ENCODE measurements around the gene PLP2. TPM values are rescaled to one million over a fixed set of nuclear protein-coding genes. Genes with fewer than 3 reads are reported as not detected.
"Not testable (repeated sequence)": the region's sequence is repeated elsewhere in the genome, so short reads cannot be mapped to it uniquely, and the experiment has no call there.

Gene PLP2, protein sequence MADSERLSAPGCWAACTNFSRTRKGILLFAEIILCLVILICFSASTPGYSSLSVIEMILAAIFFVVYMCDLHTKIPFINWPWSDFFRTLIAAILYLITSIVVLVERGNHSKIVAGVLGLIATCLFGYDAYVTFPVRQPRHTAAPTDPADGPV
- 292 and 308 TPM in 2 replicates for total RNA-seq (2022)
- Bru-seq, nascent RNA: percentile 89 among the genes with signal in this experiment
- BruChase-seq, experiment 1, labeled RNA remaining after a 6-hour chase: percentile 97 among the genes with signal in this experiment
- percentile 93 among the genes with signal in this experiment for BruChase-seq, experiment 2, labeled RNA remaining after a 2-hour chase
- long read RNA-seq, transcript PLP2-202 (5 exons, 1,079 nt): major isoform, 275 of 301 reads
- long read RNA-seq, partial matches to known transcripts: 18 of 301 reads
- long read RNA-seq, other reads (novel, unspliced or antisense): 8 of 301 reads

- H3K27ac Mint-ChIP-seq (ENCODE audit: low read depth, unreplicated experiment): peak within 1 kb of the TSS; percentile 54
- H3K36me3 Mint-ChIP-seq (ENCODE audit: insufficient read depth, unreplicated experiment): peaks cover 41% of the 10 kb centered on the region
- DNase-seq (ENCODE audit: unreplicated experiment): peak; percentile 73
- no peaks in the 10 kb centered on the region for H3K9me3 Mint-ChIP-seq (ENCODE audit: unreplicated experiment)
- ChIA-PET POLR2A (interaction anchor here (0.6 to 3.0 kb wide), 6 partner anchors 13 to 170 kb away, joined by 3 to 23 read pairs (median 3); partner anchors contain the start of gene GRIPAP1), CTCF (interaction anchor here (0.5 to 1.0 kb wide), 2 partner anchors 12 to 21 kb away, joined by 3 read pairs; no protein-coding TSS in a partner anchor)
- peak within 1 kb of the TSS; percentile 88 for H3K4me3 Mint-ChIP-seq (ENCODE audit: unreplicated experiment)
- BruUV-seq (replicated peaks): no TSS peak
- no peaks in the 10 kb centered on the region for H3K27me3 Mint-ChIP-seq (ENCODE audit: insufficient read depth, unreplicated experiment)
- TF ChIP-seq, protein P1, sequence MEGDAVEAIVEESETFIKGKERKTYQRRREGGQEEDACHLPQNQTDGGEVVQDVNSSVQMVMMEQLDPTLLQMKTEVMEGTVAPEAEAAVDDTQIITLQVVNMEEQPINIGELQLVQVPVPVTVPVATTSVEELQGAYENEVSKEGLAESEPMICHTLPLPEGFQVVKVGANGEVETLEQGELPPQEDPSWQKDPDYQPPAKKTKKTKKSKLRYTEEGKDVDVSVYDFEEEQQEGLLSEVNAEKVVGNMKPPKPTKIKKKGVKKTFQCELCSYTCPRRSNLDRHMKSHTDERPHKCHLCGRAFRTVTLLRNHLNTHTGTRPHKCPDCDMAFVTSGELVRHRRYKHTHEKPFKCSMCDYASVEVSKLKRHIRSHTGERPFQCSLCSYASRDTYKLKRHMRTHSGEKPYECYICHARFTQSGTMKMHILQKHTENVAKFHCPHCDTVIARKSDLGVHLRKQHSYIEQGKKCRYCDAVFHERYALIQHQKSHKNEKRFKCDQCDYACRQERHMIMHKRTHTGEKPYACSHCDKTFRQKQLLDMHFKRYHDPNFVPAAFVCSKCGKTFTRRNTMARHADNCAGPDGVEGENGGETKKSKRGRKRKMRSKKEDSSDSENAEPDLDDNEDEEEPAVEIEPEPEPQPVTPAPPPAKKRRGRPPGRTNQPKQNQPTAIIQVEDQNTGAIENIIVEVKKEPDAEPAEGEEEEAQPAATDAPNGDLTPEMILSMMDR (IDR thresholded peaks at IDR 0.05; ENCODE audit: unreplicated experiment): no peak
- peaks cover 19% of the 10 kb centered on the region for H3K4me1 Mint-ChIP-seq (ENCODE audit: insufficient read depth, unreplicated experiment)
- intact Hi-C loops (cut with micrococcal nuclease): no loop called here
Measured at GRCh38 chrX:49171752-49172279, at the start of gene PLP2. Gene PLP2, plus strand, starts transcription at chrX:49171898. Its CDS starts 103 bp downstream, at chrX:49172001.

DNA sequence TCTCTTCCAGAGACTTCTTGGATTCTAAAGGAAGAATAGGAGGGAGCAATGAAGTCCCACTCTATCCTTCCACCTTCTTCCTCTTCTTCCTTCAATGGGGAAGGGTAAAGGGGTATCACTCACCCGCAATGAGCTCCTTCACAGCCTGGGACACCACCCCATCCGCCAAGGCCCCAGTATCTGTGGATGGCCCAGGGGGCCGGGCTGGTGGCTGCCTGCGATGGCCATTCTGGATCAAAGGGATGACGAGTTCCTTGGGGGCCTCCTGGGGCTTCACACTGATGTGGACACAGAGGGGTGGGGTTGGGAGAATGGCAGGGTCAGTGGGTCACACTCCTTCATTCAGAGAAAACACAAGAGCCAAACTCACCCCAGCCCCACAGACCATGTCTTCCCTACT is 49.2 kb upstream of the PLP2 start:
- Mint-ChIP-seq H3K9me3 (ENCODE audit: unreplicated experiment) (no peaks in the 10 kb centered on the region), H3K4me1 (ENCODE audit: insufficient read depth, unreplicated experiment) (no peaks in the 10 kb centered on the region), H3K36me3 (ENCODE audit: insufficient read depth, unreplicated experiment) (peaks cover 33% of the 10 kb centered on the region), H3K27ac (ENCODE audit: low read depth, unreplicated experiment) (peak overlapping the region; percentile 99), H3K4me3 (ENCODE audit: unreplicated experiment) (peak overlapping the region; percentile 89), H3K27me3 (ENCODE audit: insufficient read depth, unreplicated experiment) (no peaks in the 10 kb centered on the region)
- CTCF ChIA-PET: interaction anchor here (0.8 to 1.0 kb wide), 2 partner anchors 11 to 57 kb away, joined by 4 to 5 read pairs; no protein-coding TSS in a partner anchor
- no peak for DNase-seq (ENCODE audit: unreplicated experiment)
- intact Hi-C loops (cut with micrococcal nuclease): loop anchor here (5.0 to 10.0 kb wide), 2 partner anchors 35 to 632 kb away; no protein-coding TSS in a partner anchor
- TF ChIP-seq, protein P1 (IDR thresholded peaks at IDR 0.05; ENCODE audit: unreplicated experiment): no peak
- POLR2A ChIA-PET: interaction anchor here (0.5 to 1.6 kb wide), 5 partner anchors 42 to 601 kb away, joined by 3 to 5 read pairs (median 3); partner anchors contain the start of gene EBP
- BruUV-seq (replicated peaks): no TSS peak

- H3K4me3 Mint-ChIP-seq (ENCODE audit: unreplicated experiment); BruUV-seq (replicated peaks); H3K4me1 Mint-ChIP-seq (ENCODE audit: insufficient read depth, unreplicated experiment); DNase-seq (ENCODE audit: unreplicated experiment); H3K27ac Mint-ChIP-seq (ENCODE audit: low read depth, unreplicated experiment); H3K36me3 Mint-ChIP-seq (ENCODE audit: insufficient read depth, unreplicated experiment); POLR2A ChIA-PET; H3K9me3 Mint-ChIP-seq (ENCODE audit: unreplicated experiment); H3K27me3 Mint-ChIP-seq (ENCODE audit: insufficient read depth, unreplicated experiment): not testable (repeated sequence)
- CTCF ChIA-PET: interaction anchor here (0.7 kb wide), 2 partner anchors 711 to 720 kb away, joined by 3 read pairs; no protein-coding TSS in a partner anchor
- intact Hi-C loops (cut with micrococcal nuclease): loop anchor here (10.0 kb wide), 1 partner anchor 627 kb away; no protein-coding TSS in a partner anchor
Measured at GRCh38 chrX:49127742-49128258, 43.9 kb upstream of the PLP2 start.

DNA sequence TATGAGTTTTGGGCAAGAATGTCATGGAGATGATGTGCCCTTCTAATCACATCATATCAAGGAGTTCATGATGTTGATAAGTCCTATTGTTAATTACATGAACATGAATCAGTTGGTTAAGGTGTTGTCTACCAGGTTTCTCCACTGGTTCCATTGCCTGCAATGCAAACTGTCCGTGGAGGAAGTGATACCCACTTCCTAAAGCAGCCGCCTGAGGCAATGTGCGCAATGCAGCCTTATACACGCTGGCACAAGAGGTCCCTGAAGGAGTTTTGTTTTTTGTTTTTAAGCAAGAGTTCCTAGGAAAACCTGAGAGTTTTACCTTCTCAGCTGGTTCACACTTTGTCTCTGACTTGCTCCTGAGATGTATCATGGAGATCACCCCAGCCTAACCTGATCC is 42.3 kb upstream of the PLP2 start:
- no peaks in the 10 kb centered on the region for H3K27me3 Mint-ChIP-seq (ENCODE audit: insufficient read depth, unreplicated experiment)
- H3K27ac Mint-ChIP-seq (ENCODE audit: low read depth, unreplicated experiment): no peak overlapping the region
- TF ChIP-seq, protein P1 (IDR thresholded peaks at IDR 0.05; ENCODE audit: unreplicated experiment): no peak
- H3K4me1 Mint-ChIP-seq (ENCODE audit: insufficient read depth, unreplicated experiment): no peaks in the 10 kb centered on the region
- no peak overlapping the region for H3K4me3 Mint-ChIP-seq (ENCODE audit: unreplicated experiment)
- H3K36me3 Mint-ChIP-seq (ENCODE audit: insufficient read depth, unreplicated experiment): peaks cover 6% of the 10 kb centered on the region
- BruUV-seq (replicated peaks): no TSS peak
- intact Hi-C loops (cut with micrococcal nuclease): loop anchor here (10.0 kb wide), 1 partner anchor 625 kb away; no protein-coding TSS in a partner anchor
- ChIA-PET POLR2A (interaction anchor here (0.6 to 0.7 kb wide), 2 partner anchors 8 to 26 kb away, joined by 3 read pairs; no protein-coding TSS in a partner anchor), CTCF (no interaction called here)
- peaks cover 7% of the 10 kb centered on the region for H3K9me3 Mint-ChIP-seq (ENCODE audit: unreplicated experiment)
- DNase-seq (ENCODE audit: unreplicated experiment): no peak

GRCh38 chrX:49132275-49132674 is 39.4 kb upstream of the PLP2 start:
- H3K27ac Mint-ChIP-seq (ENCODE audit: low read depth, unreplicated experiment); BruUV-seq (replicated peaks); intact Hi-C loops (cut with micrococcal nuclease); H3K9me3 Mint-ChIP-seq (ENCODE audit: unreplicated experiment); H3K36me3 Mint-ChIP-seq (ENCODE audit: insufficient read depth, unreplicated experiment); H3K27me3 Mint-ChIP-seq (ENCODE audit: insufficient read depth, unreplicated experiment); H3K4me1 Mint-ChIP-seq (ENCODE audit: insufficient read depth, unreplicated experiment); DNase-seq (ENCODE audit: unreplicated experiment); H3K4me3 Mint-ChIP-seq (ENCODE audit: unreplicated experiment); POLR2A ChIA-PET: not testable (repeated sequence)
- CTCF ChIA-PET: interaction anchor here (0.6 kb wide), 1 partner anchor 30 kb away, joined by 3 read pairs; the partner anchor contains the start of gene MAGIX

All from MCF 10A (cell line).